ENCODE measurements around the gene DNMBP.
"Not testable (repeated sequence)": the region's sequence is repeated elsewhere in the genome, so short reads cannot be mapped to it uniquely, and the experiment has no call there.

DNMBP gene

DNA sequence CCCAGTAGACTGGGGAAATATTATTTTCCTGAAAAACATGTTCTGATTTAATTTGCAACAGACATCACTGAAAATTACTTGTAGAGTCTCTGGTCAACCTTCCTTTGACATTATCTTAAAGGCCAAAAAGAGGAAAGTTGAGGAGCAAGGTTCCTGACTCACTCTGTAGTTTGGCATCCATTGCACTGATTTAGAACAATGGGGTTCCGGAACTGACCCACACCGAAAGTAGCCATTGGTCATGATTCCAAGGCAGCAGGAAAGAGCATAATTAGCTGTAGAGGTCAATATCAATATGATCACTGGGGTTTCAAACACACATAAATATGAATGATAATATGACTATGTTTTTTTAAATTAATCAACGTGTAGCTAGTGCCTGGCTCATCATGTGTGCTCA lies 65.8 kb downstream of the DNMBP start:
- no peak for DNase-seq

DNA sequence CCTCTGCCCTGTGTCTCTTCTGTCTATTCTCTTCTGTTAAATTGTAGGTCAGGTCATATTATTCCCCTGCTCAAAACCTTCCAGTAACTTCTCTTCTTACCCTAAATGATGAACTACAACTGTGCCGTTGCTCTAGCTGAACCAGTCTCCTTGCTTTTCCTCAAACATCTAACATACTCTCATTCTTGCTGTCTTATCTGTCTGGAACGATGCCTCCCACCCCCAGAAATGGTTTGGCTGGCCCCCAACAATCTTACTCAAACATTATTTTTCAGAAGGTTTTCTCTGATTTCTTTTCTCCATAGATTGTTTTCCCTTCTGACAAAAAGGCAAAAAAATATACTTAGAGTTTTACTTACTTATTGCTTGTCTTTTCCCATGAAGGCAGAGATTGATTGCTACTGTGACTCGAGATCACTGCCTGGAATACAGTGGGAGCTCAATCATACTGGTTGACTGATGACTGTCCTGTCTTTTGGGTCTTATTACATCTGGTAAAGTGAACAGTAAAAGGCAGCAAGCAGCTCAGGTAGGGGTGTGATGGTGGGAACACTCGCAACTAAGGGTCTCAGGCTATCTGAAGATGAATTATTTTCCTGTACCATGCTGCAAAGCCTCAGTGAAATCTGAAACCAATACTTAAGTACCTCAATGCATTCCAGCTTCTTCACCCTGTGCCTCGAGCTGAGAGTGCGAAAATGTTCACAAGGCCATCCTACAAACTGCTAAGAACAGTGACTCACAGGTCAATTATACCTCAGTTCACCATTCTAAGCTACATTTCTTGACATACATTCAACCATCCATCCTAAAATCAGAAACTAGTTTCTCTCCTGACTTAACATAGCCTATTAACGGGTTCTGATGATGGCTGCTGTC lies 67.6 kb downstream of the DNMBP start:
- no peak for DNase-seq

DNA sequence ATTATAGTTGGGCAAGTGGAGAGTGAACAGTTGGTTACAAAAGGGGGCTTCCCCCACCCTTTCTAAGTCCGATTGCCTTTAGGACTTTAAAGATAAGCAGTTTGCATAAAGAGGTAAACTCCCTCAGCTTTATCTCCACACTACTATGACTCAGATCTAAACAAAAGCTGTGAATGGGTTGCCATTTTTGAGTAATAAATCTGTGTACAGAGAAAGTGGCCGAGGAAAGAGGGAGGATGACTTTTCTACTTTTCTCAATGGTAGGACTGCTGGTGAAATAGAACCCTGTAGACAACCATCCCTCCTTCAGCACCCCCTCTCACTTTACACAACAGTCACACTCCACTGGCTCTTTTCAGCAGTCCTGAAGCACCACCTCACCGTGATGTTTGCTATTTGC lies 71.2 kb downstream of the DNMBP start:
- DNase-seq: no peak

DNA sequence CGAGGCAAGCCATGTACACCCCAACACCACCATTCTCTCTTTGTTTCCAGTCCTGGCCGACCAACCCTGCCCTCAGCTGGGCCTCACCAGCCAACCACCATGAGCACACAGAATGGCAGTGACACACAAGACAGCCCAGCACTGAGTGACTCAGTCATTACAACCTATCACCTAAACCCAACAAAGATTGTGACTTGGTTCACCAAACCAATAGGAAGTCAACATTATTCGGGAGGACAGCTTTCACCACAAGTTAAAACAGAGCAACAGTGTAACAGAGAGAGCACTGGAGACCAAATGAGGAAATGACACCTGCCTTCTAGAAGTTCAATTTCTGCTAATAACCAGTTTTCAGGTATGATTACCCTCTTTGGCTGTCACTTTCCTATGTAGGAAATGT lies 72.1 kb downstream of the DNMBP start:
- no peak for DNase-seq

DNA sequence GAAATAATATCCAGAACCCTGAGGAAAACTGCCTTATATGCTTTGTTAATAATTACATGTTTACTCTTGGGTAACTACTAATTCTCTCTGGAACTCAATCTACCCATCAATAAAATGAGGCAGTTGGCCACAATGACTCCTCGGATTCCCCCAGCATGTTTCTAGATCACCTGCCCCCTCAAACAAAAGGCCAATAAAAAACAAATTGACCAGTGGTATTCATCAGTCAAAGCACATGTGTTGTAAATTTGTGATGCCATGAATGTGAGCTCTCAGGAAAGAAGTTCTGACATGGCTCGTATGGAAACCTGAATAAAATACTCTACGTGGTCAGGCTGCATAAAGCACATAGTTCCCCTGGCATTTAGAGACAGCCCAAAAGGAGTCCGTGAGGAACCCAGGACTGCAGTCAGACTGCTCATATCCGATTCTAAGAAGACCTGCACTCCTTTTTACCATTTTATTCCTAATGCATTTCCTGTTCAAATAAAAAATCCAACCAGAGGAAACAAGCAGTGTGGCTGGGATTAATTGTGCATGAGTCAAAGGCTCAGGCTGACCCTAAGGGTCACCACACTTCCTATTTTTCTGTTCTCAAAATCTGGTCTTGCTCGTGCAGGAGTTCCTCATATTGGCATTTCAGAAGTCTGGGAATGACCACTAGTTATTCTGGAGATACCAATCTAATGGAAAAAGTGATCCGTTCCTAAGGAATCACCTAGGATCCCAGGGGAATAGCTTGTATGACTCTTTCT lies 77.4 kb downstream of the DNMBP start:
- not testable (repeated sequence) for DNase-seq

DNA sequence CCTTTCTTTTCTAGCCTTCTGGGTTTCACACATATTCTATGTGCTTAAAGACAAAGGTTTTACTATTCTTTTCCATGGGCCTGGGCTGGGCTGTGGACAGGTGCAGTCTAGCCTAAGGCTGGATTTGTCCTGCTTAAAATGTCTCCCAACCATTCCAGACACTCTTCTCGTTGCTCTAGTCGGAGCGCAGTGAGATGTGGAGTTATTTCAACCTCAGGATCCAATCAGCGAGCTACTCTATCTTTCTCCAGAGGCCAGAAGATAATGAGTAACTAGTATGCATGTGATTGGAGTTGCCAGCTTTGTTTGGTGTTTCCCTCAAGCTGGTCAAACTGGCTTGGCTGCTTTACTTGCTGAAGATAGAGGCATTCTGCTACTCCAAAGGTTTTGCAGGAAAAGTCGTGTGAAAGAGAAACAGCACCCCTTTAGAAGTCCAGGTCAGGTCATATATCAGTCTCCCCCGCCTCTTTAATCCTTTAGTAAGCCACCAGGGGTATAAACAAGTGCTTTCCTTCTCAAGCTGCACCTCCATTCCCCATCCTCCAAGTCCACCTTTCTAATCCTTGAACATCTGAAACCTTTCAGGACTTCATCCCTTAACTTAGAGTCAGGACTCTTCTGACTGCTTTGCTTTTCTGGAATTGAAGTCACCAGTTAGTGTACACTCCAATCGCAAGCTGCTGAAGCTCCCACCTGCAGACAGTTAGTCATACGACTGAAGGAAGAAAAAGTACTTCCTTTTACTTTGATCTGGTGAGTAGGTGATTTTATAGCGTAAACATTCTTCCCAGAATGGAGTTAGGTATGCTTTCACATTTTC lies 78.8 kb downstream of the DNMBP start:
- no peak for DNase-seq

DNA sequence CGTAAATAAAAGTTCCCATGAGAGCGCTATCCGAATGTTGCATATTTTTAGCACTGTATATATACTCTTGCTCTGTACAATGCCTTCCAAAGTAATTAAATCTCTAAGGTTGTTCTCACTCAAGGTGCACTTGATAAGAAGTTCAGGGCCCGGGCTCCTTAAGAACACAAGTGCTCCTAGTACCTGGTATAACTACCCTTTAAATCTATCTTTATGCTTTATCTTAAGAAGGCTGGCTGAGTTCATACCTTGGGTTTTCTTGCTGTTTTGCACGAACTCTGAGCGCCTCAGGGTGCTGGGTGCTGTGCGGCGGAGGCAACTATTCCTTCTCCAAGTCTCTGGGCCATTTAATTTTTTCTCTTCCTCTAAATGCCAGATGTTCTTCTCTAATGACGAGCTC lies 80.4 kb downstream of the DNMBP start:
- no peak for DNase-seq

DNA sequence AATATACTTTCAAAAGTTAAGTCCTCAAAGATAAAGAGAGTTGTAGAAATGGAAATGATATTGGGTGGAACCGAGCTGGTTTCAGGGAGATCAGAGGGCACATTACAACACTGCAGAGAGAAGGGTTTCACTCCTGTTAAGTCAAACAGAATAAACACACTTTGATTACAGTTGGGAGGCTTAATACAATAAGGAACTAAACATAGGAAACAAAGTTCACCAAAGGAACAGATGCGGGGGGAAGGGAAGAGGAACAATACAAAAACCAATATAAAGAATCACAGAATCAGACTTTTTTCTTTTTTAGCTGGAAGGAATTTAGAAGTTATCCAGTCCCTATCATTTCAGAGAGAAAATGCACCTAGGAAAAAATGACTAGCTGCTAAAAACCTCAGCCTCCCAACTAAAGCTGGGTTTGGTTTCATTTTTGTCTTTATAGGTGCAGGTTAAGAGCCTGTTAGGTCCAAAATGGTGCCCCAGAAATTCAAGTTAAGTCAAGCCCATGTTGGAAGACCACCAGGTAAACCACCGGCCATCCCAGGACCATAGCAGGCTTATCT lies 81.9 kb downstream of the DNMBP start:
- peak; percentile 41 to 72 for DNase-seq

DNA sequence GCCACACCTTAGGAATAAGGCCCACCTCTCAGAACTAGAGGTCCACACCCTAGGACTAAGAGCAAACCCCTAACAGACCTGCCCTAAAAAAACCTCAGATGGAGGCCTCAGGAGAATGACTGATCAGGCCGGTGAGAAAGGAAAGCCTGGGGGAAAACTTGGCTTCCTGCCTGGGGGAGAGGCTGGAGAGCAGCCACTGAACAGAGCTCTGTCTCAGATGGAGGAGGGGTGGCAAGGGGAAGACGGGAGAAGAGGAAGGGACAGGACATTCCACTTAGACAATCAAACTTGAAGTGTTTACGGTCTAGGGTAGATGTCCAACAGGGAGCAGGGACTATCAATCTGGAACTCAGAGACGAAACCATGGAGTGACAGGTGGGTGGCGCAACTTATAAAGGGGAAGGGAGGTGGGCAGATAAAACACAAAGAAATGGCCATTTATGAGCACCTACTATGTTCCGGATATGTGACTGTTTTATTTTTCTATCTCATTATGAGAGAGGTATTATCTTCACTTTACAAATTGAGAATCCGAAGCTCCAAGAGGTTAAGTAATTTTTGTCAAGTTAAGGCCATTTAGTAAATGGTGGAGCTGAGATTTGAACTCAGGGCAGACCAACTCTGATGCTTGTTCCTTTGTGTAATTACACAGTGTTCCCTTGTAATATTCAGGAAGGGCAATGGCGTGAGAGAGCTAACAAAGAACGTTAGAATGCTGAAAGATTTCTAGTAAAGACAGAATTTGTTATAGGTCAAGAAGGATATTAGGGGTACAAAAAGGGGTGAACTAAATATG lies 82.6 kb downstream of the DNMBP start:
- DNase-seq: no peak

DNA sequence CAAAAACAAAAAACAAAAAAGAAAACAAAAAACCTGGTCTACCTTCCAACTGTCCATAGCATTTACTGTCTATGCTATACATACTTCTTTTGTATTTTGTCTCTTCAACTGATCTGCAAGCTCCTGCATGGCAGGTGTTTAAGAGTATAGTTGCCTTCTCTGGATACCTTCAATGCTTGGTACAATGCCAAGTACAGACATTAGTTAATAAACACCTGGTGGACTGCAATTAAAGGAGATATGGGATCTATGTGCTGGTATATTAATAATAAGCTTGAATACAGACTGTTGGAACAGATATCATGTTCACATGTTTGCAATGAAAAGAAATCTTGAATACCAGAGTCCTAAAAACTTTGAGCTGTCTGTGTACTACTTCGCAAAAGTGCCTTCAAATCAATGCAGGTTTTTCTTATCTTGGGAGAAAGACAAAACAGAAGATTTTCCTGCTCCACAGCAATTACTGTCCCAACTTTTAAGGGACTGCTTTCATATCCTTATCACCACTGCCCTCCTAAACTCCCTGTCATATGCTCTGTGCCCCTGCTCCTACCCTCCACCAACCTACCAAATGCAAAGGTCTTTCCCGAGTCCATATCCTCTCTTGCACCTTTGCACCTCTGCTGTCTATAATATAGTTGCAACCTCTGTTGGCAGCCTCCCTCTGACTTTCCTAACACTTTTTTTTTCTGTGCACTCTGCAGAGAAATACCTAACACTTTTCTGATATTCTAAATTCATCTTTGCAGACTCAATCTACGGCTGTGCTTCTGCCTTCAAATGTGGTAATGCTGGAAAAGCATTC lies 85.1 kb downstream of the DNMBP start:
- DNase-seq: no peak

DNA sequence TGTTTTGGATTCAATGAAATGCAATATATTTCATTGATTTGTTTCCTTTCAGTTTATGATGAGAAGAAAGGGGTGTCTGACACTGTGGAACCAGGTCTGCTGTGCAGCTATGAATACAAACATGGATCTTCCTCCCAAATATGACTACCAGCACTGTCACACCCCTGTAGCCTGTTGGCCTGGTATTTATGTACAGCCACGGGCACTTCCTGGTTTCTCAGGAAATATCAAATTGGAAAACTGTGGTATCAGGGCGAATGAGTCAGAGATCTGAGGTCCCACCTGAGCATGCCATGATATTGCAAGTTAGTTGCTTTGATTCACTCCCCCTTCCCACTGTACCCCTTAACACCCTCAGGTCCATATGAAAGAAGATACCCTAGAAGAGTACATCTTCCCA lies 87.8 kb downstream of the DNMBP start:
- DNase-seq: no peak

DNA sequence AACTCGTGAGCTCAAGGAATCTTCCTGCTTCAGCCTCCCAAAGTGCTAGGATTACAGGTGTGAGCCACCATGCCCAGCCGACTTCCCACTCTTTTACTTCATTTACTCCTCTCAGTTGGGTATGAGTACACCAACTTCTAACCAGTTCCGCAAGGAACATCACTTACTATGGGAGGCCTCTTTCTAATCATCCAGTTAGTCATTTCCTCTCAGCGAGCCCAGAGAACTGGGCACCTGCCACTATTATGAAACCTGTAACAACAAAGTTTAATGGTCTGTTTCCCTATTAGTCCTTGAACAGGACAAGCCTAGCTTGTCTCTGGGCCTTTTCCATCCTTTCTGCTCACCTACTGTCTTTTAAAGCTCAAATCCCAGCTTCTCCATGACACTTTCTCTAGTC lies 88.8 kb downstream of the DNMBP start:
- DNase-seq: no peak

DNA sequence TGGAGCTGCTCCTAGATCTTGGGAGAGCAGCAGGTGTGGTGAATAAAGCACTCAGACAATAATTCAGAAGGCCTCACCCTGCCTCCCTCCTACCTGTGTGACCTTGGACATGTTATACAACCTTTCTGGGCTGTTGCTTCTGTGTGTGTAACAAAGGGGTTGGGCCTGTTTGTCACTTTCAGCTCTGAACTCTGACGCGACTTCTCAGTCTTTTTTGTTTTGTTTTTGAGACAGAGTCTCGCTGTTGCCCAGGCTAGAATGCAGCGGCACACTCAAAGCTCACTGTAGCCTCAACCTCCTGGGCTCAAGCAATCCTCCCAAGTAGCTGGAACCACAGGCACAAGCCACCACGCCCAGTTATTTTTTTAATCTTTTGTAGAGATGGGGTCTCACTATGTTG lies 89.3 kb downstream of the DNMBP start:
- DNase-seq: no peak

DNA sequence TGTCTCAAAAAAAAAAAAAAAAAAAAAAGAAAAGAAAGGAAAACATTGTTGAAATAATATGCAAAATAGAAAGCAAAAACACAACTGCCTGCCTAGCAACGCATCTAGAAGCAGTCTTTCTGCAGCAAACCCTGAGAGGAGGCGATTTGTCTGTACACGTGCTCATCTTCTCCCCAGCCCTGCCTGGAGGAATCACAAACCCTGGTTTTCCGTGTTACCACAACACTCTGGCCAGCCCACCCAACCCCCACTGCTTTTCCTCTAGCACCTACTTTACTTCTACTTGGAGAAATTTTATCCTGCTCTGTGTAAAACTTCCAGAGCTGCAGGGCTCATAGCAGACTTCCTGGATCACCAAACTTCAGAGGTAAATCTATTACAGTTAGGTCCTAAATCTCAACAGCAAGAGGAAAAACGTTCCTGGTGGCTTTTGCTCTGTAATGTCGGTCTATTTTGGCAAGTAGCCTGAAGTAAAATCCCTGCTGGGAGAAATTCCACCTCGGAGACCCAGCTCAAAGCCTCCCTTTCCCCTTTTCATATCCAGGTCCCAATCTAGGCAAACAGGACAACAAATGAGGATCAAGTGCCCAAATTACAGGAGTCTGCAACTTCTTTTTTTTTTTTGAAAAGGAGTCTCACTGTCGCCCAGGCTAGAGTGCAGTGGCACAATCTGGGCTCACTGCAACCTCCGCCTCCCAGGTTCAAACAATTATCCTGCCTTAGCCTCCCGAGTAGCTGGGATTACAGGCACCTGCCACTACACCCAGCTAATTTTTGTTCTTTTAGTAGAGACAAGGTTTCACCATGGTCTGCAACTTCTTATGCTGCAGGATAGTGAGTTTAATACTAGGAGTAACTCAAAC lies 91.6 kb downstream of the DNMBP start:
- DNase-seq: no peak

DNA sequence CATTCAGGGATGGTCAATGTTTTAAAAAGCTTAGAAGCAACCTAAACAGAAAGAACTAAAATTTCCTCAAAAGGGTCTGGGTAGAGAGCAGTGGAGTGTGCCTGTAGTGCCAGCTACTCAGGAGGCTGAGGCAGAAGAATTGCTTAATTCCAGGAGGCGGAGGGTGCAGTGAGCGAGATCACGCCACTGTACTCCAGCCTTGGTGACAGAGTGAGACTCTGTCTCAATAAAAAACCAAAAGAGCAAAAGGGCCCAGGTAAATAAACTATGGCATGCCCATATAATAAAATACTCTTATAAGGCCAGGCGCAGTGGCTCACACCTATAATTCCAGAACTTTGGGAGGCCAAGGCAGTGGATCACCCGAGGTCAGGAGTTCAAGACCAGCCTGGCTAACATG lies 93.0 kb downstream of the DNMBP start:
- DNase-seq: no peak

DNA sequence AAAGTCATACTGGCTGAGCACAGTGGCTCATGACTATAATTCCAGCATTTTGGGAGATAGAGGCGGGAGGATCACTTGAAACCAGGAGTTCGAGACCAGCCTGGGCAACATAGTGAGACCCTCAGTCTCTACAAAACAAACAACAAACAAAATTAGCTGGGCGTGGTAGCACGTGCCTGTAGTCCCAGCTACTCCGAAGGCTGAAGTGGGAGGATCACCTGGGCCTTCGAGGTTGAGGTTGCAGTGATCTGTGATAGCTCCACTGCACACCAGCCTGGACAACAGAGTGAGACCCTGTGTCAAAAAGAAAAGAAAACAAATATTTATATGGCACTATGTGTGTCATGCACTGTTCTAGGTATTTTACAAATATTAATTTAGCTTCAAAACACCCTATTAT lies 94.3 kb downstream of the DNMBP start:
- no peak for DNase-seq

DNA sequence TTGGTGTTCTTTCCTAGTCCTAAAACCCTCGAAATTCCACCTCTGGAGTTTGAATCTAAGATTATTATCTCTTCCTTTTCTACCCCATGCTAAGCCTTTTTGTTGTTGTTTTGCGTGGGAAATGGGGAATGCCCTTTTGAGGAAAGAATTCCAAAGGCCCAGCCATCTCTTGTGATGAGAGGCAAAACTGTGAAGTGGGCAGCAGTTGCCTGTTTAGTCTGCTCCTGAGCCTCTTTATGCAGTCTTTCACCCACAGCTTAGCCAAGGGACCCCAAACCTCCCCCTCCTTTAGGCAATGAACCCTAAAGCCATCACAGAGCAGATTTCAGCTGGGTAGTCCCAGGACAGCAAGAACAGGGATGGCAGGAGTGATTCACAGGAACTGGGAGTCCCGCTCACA lies 95.5 kb downstream of the DNMBP start:
- no peak for DNase-seq

DNA sequence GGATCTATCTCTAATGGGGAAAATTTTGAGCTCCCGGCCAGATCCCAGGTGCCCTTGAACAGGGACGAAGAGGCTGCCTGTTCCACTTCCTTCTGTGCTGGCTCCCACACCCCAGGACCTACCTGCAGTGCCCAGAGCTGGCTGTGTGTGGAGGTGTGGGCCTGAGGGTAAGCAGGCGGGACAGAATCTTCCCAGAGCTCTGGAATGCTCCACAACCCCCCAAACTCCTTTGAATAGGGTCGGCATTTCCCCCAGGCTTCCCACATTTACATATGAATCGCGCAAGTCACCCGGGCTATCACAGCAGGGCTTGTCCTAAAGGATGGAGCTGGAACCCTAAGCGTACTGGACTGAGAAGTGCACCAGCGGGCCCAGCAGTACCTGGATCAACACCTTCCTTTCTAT lies 95.9 kb downstream of the DNMBP start:
- DNase-seq: no peak

DNA sequence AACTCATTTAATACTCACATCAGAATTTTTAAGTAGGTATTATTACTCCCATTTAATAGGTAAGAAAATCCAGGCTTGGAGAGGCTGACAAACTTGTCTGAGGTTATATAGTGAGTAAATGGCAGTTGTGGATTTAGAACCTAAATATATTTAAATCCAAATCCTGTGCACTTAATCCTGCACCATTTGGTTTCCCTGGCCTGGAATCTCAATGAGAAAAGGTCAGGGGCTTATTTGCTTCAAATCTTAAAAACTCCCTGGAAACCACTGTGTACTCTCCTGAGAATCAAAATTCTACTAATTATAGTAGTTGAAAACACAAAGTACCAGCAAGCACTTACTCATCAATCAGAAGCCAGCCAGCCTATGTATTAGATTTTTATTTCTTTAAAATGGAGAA lies 97.7 kb downstream of the DNMBP start:
- DNase-seq: no peak

DNA sequence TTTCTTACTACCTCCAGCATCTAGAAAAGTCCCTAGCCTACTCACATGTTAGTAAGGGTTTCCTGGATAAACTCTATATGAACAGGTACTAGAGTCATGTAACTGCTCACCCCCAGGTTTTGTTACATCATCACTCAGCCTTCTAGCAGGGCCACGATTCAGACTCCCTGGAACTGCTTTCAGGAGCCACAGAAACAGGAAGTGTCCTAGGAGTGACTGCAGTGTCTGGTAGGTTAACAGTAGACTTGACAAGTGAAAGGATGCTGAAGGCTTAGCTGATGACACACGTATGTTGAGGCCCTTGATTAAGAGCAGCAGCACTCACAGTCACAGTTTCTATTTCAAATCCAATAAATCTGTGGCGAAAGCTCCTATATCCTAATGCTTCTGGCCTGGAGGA lies 101.2 kb downstream of the DNMBP start:
- DNase-seq: no peak

All from inflammatory macrophage (primary cell).